GM21619 (cell line): ENCODE results near the gene CDK5RAP3.
"Not testable (repeated sequence)": the region's sequence is repeated elsewhere in the genome, so short reads cannot be mapped to it uniquely, and the experiment has no call there.

Experiments
- ATAC-seq: cut with Tn5 transposase; IDR thresholded peaks from one replicate; pipeline ENCODE4 v1.9.1; 2021; ENCODE audit not compliant: unreplicated experiment

Gene CDK5RAP3

GRCh38 chr17:47970725-47971499, at the start of gene CDK5RAP3:
CDK5RAP3 (plus strand) TSS chr17:47971113; CDS start chr17:47971147, 34 bp downstream.
- ATAC-seq, result peak; percentile 92

- no peak for ATAC-seq
Measured at GRCh38 chr17:47924785-47925677, 45.9 kb upstream of the CDK5RAP3 start.

GRCh38 chr17:47925678-47925988, 45.3 kb upstream of the CDK5RAP3 start:
- no peak for ATAC-seq

- no peak for ATAC-seq
Measured at GRCh38 chr17:47927821-47928400, 43.0 kb upstream of the CDK5RAP3 start.

GRCh38 chr17:47928415-47928814, 42.5 kb upstream of the CDK5RAP3 start:
- ATAC-seq, result no peak

- no peak for ATAC-seq
Measured at GRCh38 chr17:47929218-47930000, 41.5 kb upstream of the CDK5RAP3 start.

GRCh38 chr17:47931848-47932247, 39.1 kb upstream of the CDK5RAP3 start:
- ATAC-seq, result no peak

GRCh38 chr17:47934856-47935255, 36.1 kb upstream of the CDK5RAP3 start:
- no peak for ATAC-seq

GRCh38 chr17:47935468-47935867, 35.4 kb upstream of the CDK5RAP3 start:
- ATAC-seq, result not testable (repeated sequence)

GRCh38 chr17:47935961-47936360, 35.0 kb upstream of the CDK5RAP3 start:
- no peak for ATAC-seq

- ATAC-seq, result no peak
Measured at GRCh38 chr17:47937941-47938340, 33.0 kb upstream of the CDK5RAP3 start.

- peak; percentile 92 for ATAC-seq
Measured at GRCh38 chr17:47941246-47942095, 29.4 kb upstream of the CDK5RAP3 start, which contains the start of gene PNPO. PNPO (plus strand) TSS chr17:47941571; CDS start chr17:47941676, 105 bp downstream.

GRCh38 chr17:47942096-47942510, 28.8 kb upstream of the CDK5RAP3 start:
- ATAC-seq, result no peak

GRCh38 chr17:47942568-47942967, 28.3 kb upstream of the CDK5RAP3 start:
- ATAC-seq, result no peak

- no peak for ATAC-seq
Measured at GRCh38 chr17:47945080-47945479, 25.8 kb upstream of the CDK5RAP3 start.

- ATAC-seq, result no peak
Measured at GRCh38 chr17:47945529-47946508, 25.1 kb upstream of the CDK5RAP3 start.

- no peak for ATAC-seq
Measured at GRCh38 chr17:47946516-47946915, 24.4 kb upstream of the CDK5RAP3 start.

GRCh38 chr17:47946929-47947397, 23.9 kb upstream of the CDK5RAP3 start:
- no peak for ATAC-seq
